Lung microvascular endothelial cell (primary cell): Measurements from ENCODE around the gene TIMP4. TPM values are rescaled to one million over a fixed set of nuclear protein-coding genes. Genes with fewer than 3 reads are reported as not detected.

ENCODE experiments used
- total RNA-seq: library from RNA; depleted of rRNA; stranded (reverse); fragments of >200 nt; gene quantifications from 2 replicates; pipeline ENCODE4 v1.2.1, GENCODE V29; 2014

Gene TIMP4
- total RNA-seq, 1 donor from 2014 or later, result 0.40 TPM

Other genes with a start within 250 kb of the TIMP4 start
- 0.20 and 0.22 TPM in 2 replicates for gene SYN2, start 154.5 kb downstream of the TIMP4 start, total RNA-seq
- 42.7 and 77.8 TPM in 2 replicates for gene PPARG, start 130.2 kb upstream of the TIMP4 start, total RNA-seq